ENCODE measurements around the gene CNNM4. TPM values are rescaled to one million over a fixed set of nuclear protein-coding genes. Genes with fewer than 3 reads are reported as not detected.

Gene CNNM4
- polyA plus RNA-seq, 2 of the 4 experiments (the other 2 are of a cell fraction): 8.8 to 11.2 TPM

DNA sequence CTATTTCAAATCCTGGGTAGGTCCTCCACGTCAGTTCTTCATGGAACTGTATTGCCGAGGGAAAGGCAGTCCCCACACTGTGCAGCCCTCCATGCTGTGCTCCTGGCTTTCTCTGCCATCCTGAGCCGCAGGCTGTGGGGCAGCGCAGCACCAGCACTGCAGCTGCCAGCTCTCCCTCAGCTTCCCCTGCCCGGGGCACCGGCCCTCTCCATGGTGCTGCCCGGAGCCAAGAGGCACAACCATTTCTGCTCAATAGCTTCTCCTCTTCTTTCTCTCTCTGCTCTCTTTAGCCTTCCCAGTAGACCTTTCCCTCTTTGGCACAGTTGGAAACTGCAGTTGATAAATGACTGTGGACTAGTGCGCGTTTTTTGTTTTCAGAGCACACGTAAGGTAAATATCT is 71.0 kb downstream of the CNNM4 start:
- peak overlapping the region in 1 of 2 experiments; percentile 78; a peak in 2 of 6 replicates for H3K27ac ChIP-seq
- whole genome bisulfite sequencing (ENCODE audit: missing lambda C conversion rate): 89% methylated on average over 10 of the region's 10 CpGs
- DNase-seq (ENCODE audit: low read depth in 1 of 2, low spot score in 1 of 2) (no peak), FAIRE-seq (no peak), ATAC-seq (peak; percentile 33 to 34; a peak in 4 of 6 replicates)
- TF ChIP-seq, protein P1, sequence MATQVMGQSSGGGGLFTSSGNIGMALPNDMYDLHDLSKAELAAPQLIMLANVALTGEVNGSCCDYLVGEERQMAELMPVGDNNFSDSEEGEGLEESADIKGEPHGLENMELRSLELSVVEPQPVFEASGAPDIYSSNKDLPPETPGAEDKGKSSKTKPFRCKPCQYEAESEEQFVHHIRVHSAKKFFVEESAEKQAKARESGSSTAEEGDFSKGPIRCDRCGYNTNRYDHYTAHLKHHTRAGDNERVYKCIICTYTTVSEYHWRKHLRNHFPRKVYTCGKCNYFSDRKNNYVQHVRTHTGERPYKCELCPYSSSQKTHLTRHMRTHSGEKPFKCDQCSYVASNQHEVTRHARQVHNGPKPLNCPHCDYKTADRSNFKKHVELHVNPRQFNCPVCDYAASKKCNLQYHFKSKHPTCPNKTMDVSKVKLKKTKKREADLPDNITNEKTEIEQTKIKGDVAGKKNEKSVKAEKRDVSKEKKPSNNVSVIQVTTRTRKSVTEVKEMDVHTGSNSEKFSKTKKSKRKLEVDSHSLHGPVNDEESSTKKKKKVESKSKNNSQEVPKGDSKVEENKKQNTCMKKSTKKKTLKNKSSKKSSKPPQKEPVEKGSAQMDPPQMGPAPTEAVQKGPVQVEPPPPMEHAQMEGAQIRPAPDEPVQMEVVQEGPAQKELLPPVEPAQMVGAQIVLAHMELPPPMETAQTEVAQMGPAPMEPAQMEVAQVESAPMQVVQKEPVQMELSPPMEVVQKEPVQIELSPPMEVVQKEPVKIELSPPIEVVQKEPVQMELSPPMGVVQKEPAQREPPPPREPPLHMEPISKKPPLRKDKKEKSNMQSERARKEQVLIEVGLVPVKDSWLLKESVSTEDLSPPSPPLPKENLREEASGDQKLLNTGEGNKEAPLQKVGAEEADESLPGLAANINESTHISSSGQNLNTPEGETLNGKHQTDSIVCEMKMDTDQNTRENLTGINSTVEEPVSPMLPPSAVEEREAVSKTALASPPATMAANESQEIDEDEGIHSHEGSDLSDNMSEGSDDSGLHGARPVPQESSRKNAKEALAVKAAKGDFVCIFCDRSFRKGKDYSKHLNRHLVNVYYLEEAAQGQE (IDR thresholded peaks at IDR 0.05): peak; percentile 74
- TF ChIP-seq NPAS2 (CRISPR knock-in tag; IDR thresholded peaks at IDR 0.05; ENCODE audit: borderline replicate concordance) (no peak), BHLHE40 (IDR thresholded peaks at IDR 0.05; ENCODE audit: low read depth, low read length) (no peak)
- ChIA-PET CTCF (interaction anchor here (1.0 to 2.6 kb wide), 6 partner anchors 11 to 281 kb away, joined by 3 to 9 read pairs (median 4); partner anchors contain the start of gene ANKRD39), POLR2A (interaction anchor here (0.6 kb wide), 1 partner anchor 96 kb away, joined by 4 read pairs; no protein-coding TSS in a partner anchor)
- H3K4me1 ChIP-seq: peaks cover 22% of the 10 kb centered on the region
- H3K4me3 ChIP-seq: no peak overlapping the region
- H3K4me2 ChIP-seq: no peak overlapping the region
- no peaks in the 10 kb centered on the region for H3K9me3 ChIP-seq

DNA sequence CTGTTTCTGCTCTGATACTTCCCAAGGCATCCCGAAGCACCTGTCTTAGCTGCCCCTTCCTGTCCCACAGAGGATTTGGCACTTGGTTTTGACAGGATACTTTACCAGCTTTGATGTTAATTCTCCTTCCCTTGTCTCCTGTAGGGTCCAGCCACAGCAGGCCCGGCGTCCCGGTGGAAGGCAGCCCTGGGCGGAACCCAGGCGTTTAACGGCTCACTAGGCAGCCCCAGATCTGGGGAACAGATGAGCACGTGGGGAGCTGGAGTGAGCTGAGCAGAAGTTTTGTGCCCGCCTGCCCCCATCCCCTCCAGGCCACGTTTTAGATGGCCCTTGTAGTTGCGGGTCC is 71.7 kb downstream of the CNNM4 start:
- Histone ChIP-seq H3K4me1 (peaks cover 22% of the 10 kb centered on the region), H3K4me2 (peak overlapping the region; percentile 53), H3K9me3 (no peaks in the 10 kb centered on the region), H3K4me3 (no peak overlapping the region), H3K27ac (peak overlapping the region; percentile 59 to 78; a peak in 5 of 6 replicates)
- WGBS (ENCODE audit: missing lambda C conversion rate): 77% methylated on average over 11 of the region's 11 CpGs
- CTCF ChIA-PET: interaction anchor here (1.2 to 2.6 kb wide), 5 partner anchors 12 to 36 kb away, joined by 3 to 9 read pairs (median 5); partner anchors contain the start of genes ANKRD39 and CNNM3
- ATAC-seq (0 out of 6 replicates have a peak, but pooled peaks of 1 of the 2 experiments have one; percentile 15), DNase-seq (ENCODE audit: low read depth in 1 of 2, low spot score in 1 of 2) (no peak), FAIRE-seq (no peak)
- TF ChIP-seq ESRRA (IDR thresholded peaks at IDR 0.05; ENCODE audit: borderline replicate concordance, low read length): no peak
- TF ChIP-seq, protein P2, sequence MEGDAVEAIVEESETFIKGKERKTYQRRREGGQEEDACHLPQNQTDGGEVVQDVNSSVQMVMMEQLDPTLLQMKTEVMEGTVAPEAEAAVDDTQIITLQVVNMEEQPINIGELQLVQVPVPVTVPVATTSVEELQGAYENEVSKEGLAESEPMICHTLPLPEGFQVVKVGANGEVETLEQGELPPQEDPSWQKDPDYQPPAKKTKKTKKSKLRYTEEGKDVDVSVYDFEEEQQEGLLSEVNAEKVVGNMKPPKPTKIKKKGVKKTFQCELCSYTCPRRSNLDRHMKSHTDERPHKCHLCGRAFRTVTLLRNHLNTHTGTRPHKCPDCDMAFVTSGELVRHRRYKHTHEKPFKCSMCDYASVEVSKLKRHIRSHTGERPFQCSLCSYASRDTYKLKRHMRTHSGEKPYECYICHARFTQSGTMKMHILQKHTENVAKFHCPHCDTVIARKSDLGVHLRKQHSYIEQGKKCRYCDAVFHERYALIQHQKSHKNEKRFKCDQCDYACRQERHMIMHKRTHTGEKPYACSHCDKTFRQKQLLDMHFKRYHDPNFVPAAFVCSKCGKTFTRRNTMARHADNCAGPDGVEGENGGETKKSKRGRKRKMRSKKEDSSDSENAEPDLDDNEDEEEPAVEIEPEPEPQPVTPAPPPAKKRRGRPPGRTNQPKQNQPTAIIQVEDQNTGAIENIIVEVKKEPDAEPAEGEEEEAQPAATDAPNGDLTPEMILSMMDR (IDR thresholded peaks at IDR 0.05): no peak
- no peak for TF ChIP-seq CBX2 (IDR thresholded peaks at IDR 0.05; ENCODE audit: borderline replicate concordance, low read depth)
- TF ChIP-seq CHD2 (IDR thresholded peaks at IDR 0.05; ENCODE audit: low read length, partially characterized antibody): no peak
- TF ChIP-seq FOSL2 (IDR thresholded peaks at IDR 0.05): no peak
- no peak for TF ChIP-seq FOSL2 (CRISPR knock-in tag; IDR thresholded peaks at IDR 0.05)
- TF ChIP-seq FOXS1 (CRISPR knock-in tag; IDR thresholded peaks at IDR 0.05): no peak
- no peak for TF ChIP-seq SREBF2 (IDR thresholded peaks at IDR 0.05)
- TF ChIP-seq SMC3 (IDR thresholded peaks at IDR 0.05): no peak
- TF ChIP-seq, protein P3, sequence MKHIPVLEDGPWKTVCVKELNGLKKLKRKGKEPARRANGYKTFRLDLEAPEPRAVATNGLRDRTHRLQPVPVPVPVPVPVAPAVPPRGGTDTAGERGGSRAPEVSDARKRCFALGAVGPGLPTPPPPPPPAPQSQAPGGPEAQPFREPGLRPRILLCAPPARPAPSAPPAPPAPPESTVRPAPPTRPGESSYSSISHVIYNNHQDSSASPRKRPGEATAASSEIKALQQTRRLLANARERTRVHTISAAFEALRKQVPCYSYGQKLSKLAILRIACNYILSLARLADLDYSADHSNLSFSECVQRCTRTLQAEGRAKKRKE (CRISPR knock-in tag; IDR thresholded peaks at IDR 0.05; ENCODE audit: low read depth): no peak
- TF ChIP-seq ZNF302 (CRISPR knock-in tag; IDR thresholded peaks at IDR 0.05): no peak
- no peak for TF ChIP-seq HDAC2 (IDR thresholded peaks at IDR 0.05)
- no peak for TF ChIP-seq EHF (CRISPR knock-in tag; IDR thresholded peaks at IDR 0.05)
- no peak for TF ChIP-seq GATA3 (IDR thresholded peaks at IDR 0.05; ENCODE audit: borderline replicate concordance)
- no peak for TF ChIP-seq EP300 (IDR thresholded peaks at IDR 0.05)
- no peak for TF ChIP-seq KDM1A (IDR thresholded peaks at IDR 0.05; ENCODE audit: low read depth)
- TF ChIP-seq JUNB (IDR thresholded peaks at IDR 0.05): no peak
- TF ChIP-seq EHMT2 (IDR thresholded peaks at IDR 0.05; ENCODE audit: low read depth): no peak
- TF ChIP-seq NFE2L2 (conservative IDR thresholded peaks at IDR 0.05; ENCODE audit: low read length): no peak
- POLR2A ChIA-PET: interaction anchor here (0.6 kb wide), 1 partner anchor 97 kb away, joined by 4 read pairs; no protein-coding TSS in a partner anchor

Data from A549 (cell line).